Hepatocyte (in vitro differentiated cells): ENCODE measurements around the gene ZNF205. TPM values are rescaled to one million over a fixed set of nuclear protein-coding genes. Genes with fewer than 3 reads are reported as not detected.

Source experiments
- DNase-seq: peaks from one replicate; pipeline ENCODE4 v3.0.0-alpha.2; 2016; ENCODE audit warnings: low spot score
- H2AFZ ChIP-seq: fragments of 200-600 bp; sonication (generic); 2 replicates; pipeline ENCODE4 v1.6.0; 2016; ENCODE audit warnings: antibody characterized with exemption, mild to moderate bottlenecking
- H3K27ac ChIP-seq: fragments of 200-600 bp; sonication (generic); 2 replicates; pipeline ENCODE4 v1.5.1; 2016; ENCODE audit warnings: mild to moderate bottlenecking
- H3K27me3 ChIP-seq: fragments of 200-600 bp; sonication (generic); 2 replicates; pipeline ENCODE4 v1.6.1; 2016
- H3K36me3 ChIP-seq: fragments of 200-600 bp; sonication (generic); replicated peaks from 2 replicates; pipeline ENCODE4 v1.5.1; 2016; ENCODE audit warnings: low read depth; ENCODE audit not compliant: insufficient read depth
- H3K4me1 ChIP-seq: fragments of 200-600 bp; sonication (generic); 2 replicates; pipeline ENCODE4 v1.5.1; 2016; ENCODE audit warnings: mild to moderate bottlenecking, moderate library complexity; ENCODE audit not compliant: insufficient read depth
- H3K4me2 ChIP-seq: fragments of 200-600 bp; sonication (generic); 2 replicates; pipeline ENCODE4 v1.6.0; 2016
- H3K4me3 ChIP-seq: fragments of 200-600 bp; sonication (generic); 2 replicates; pipeline ENCODE4 v1.5.1; 2016; ENCODE audit warnings: mild to moderate bottlenecking
- H3K79me2 ChIP-seq: fragments of 200-600 bp; sonication (generic); 2 replicates; pipeline ENCODE4 v1.6.0; 2017; ENCODE audit warnings: mild to moderate bottlenecking
- H3K9me2 ChIP-seq: fragments of 200-600 bp; sonication (generic); replicated peaks from 2 replicates; pipeline ENCODE4 v1.6.0; 2017; ENCODE audit warnings: mild to moderate bottlenecking; ENCODE audit not compliant: insufficient read depth
- H3K9me3 ChIP-seq: fragments of 200-600 bp; sonication (generic); 2 replicates; pipeline ENCODE4 v1.5.1; 2016; ENCODE audit warnings: low read depth, mild to moderate bottlenecking
- H4K20me1 ChIP-seq: fragments of 200-600 bp; sonication (generic); 2 replicates; pipeline ENCODE4 v1.6.0; 2016; ENCODE audit warnings: mild to moderate bottlenecking; ENCODE audit not compliant: insufficient read depth, poor library complexity, severe bottlenecking
- CTCF ChIP-seq: fragments of 200-600 bp; sonication (generic); IDR thresholded peaks from 2 replicates; pipeline ENCODE4 v1.5.1; 2016; ENCODE audit warnings: antibody characterized with exemption, mild to moderate bottlenecking; ENCODE audit not compliant: poor library complexity
- EZH2 ChIP-seq: fragments of 200-600 bp; sonication (generic); IDR thresholded peaks from 2 replicates; pipeline ENCODE4 v1.6.1; 2016; ENCODE audit warnings: antibody characterized with exemption, mild to moderate bottlenecking, borderline replicate concordance
- EZH2phosphoT487 ChIP-seq: fragments of 200-600 bp; sonication (generic); IDR thresholded peaks from one replicate; pipeline ENCODE4 v1.6.1; 2018; ENCODE audit warnings: antibody characterized with exemption, mild to moderate bottlenecking, low read depth, moderate library complexity; ENCODE audit not compliant: unreplicated experiment, severe bottlenecking
- WGBS: methylation state at CpG from one replicate; pipeline ENCODE4 v1.1.6; 2016; ENCODE audit warnings: low lambda C conversion rate; ENCODE audit errors: missing lambda C conversion rate; 5-methylcytosine and 5-hydroxymethylcytosine counted together
- polyA plus RNA-seq: library from polyadenylated mRNA; unstranded; fragments of >200 nt; fragmentation: Nextera tagmentation; extraction: Ambion mirVana; gene quantifications from 2 replicates; pipeline ENCODE4 v1.2.1, GENCODE V29; 2016
- total RNA-seq: library from RNA; depleted of rRNA; stranded (reverse); fragments of >200 nt; gene quantifications from 2 replicates; pipeline ENCODE4 v1.2.3, GENCODE V29; 2014

Gene ZNF205
- total and polyA plus RNA-seq, 2 experiments from 2014 or later, result 12.3 to 12.6 TPM

GRCh38 chr16:3152027-3152276 is 39.6 kb downstream of the ZNF205 start:
- Histone ChIP-seq H3K4me1 (peaks cover 4% of the 10 kb centered on the region), H3K36me3 (no peaks in the 10 kb centered on the region), H2AFZ (peak overlapping the region; percentile 22), H3K9me2 (no peaks in the 10 kb centered on the region), H3K9me3 (no peaks in the 10 kb centered on the region), H3K4me2 (peak overlapping the region; percentile 87), H3K27me3 (no peaks in the 10 kb centered on the region), H4K20me1 (no peaks in the 10 kb centered on the region), H3K27ac (no peak overlapping the region), H3K4me3 (peak overlapping the region; percentile 61), H3K79me2 (no peaks in the 10 kb centered on the region)
- no peak for TF ChIP-seq CTCF
- no peak for TF ChIP-seq EZH2phosphoT487
- no peak for TF ChIP-seq EZH2
- 9% methylated on average over 15 of the region's 15 CpGs for WGBS
- DNase-seq, result no peak

GRCh38 chr16:3152277-3152990 is 40.0 kb downstream of the ZNF205 start:
- Histone ChIP-seq H3K4me1 (peaks cover 4% of the 10 kb centered on the region), H3K4me2 (peak overlapping the region; percentile 87), H4K20me1 (no peaks in the 10 kb centered on the region), H3K9me2 (no peaks in the 10 kb centered on the region), H3K36me3 (no peaks in the 10 kb centered on the region), H2AFZ (peak overlapping the region; percentile 22), H3K79me2 (no peaks in the 10 kb centered on the region), H3K27ac (peak overlapping the region; percentile 38), H3K4me3 (peak overlapping the region; percentile 61), H3K9me3 (no peaks in the 10 kb centered on the region), H3K27me3 (no peaks in the 10 kb centered on the region)
- TF ChIP-seq EZH2phosphoT487 (no peak), EZH2 (no peak), CTCF (peak; percentile 46)
- DNase-seq, result peak; percentile 91
- WGBS, result 2% methylated on average over 42 of the region's 42 CpGs

- no peaks in the 10 kb centered on the region for H3K9me3 ChIP-seq
- H3K4me3 ChIP-seq, result no peak overlapping the region
- no peaks in the 10 kb centered on the region for H3K79me2 ChIP-seq
- TF ChIP-seq CTCF (no peak), EZH2 (no peak), EZH2phosphoT487 (no peak)
- H2AFZ ChIP-seq, result no peak overlapping the region
- no peaks in the 10 kb centered on the region for H3K36me3 ChIP-seq
- no peak overlapping the region for H3K27ac ChIP-seq
- DNase-seq, result no peak
- peaks cover 4% of the 10 kb centered on the region for H3K4me1 ChIP-seq
- H3K9me2 ChIP-seq, result no peaks in the 10 kb centered on the region
- H3K27me3 ChIP-seq, result no peaks in the 10 kb centered on the region
- no peaks in the 10 kb centered on the region for H4K20me1 ChIP-seq
- peak overlapping the region; percentile 87 for H3K4me2 ChIP-seq
- 19% methylated on average over 8 of the region's 8 CpGs for WGBS
Measured at GRCh38 chr16:3152991-3153368, 40.6 kb downstream of the ZNF205 start.
